Left ventricle myocardium superior (tissue), 1 donor: Measurements from ENCODE around the gene JMJD1C. TPM values are rescaled to one million over a fixed set of nuclear protein-coding genes. Genes with fewer than 3 reads are reported as not detected.
A peak's percentile ranks its signal among the peaks of the same experiment; 100 is the strongest.

Source experiments
- ATAC-seq: fragments of 200-7000 bp; cut with Tn5 transposase; one replicate; pipeline ENCODE4 v1.9.1; 2020; ENCODE audit warnings: mild to moderate bottlenecking, moderate library complexity
- DNase-seq: peaks from one replicate; pipeline ENCODE4 v3.0.0-alpha.2; 2020
- intact Hi-C: fragments of 100-400 bp; cut with micrococcal nuclease; formaldehyde crosslinking; loops from one replicate; pipeline ENCODE4 v1.11.0; 2022
- total RNA-seq: library from RNA; stranded (reverse); fragmentation: NEBNext Ultra II Directional; extraction: Animal tissue kit (Norgen Biotek cat#: 25700); gene quantifications from one replicate; pipeline ENCODE4 v1.2.1, GENCODE V29; 2021
- donor health status: DM: no; HTN: yes; CAD: no; lungs with severe emphysema.

Gene JMJD1C
- total RNA-seq, 1 donor from 2014 or later = 32.7 TPM

- DNase-seq = no peak
- intact Hi-C loops = no loop called here
- no peak for ATAC-seq
Observed at GRCh38 chr10:63275094-63275493, 190.7 kb downstream of the JMJD1C start.

GRCh38 chr10:63273577-63273976 lies 192.2 kb downstream of the JMJD1C start:
- ATAC-seq = no peak
- DNase-seq = no peak
- intact Hi-C loops = no loop called here

- peak; percentile 58 for DNase-seq
- peak; percentile 97 for ATAC-seq
- intact Hi-C loops = loop anchor here (5.0 kb wide), 1 partner anchor 37 kb away; no protein-coding TSS in a partner anchor
Observed at GRCh38 chr10:63268798-63269503, 196.8 kb downstream of the JMJD1C start.

- no peak for ATAC-seq
- intact Hi-C loops = loop anchor here (5.0 kb wide), 1 partner anchor 36 kb away; no protein-coding TSS in a partner anchor
- no peak for DNase-seq
Observed at GRCh38 chr10:63268149-63268797, 197.5 kb downstream of the JMJD1C start.

- intact Hi-C loops = loop anchor here (5.0 kb wide), 1 partner anchor 35 kb away; no protein-coding TSS in a partner anchor
- no peak for DNase-seq
- ATAC-seq = peak; percentile 32
Observed at GRCh38 chr10:63267414-63268148, 198.2 kb downstream of the JMJD1C start.

GRCh38 chr10:63266391-63267316 lies 199.1 kb downstream of the JMJD1C start:
- ATAC-seq (no peak), DNase-seq (no peak)
- intact Hi-C loops = loop anchor here (5.0 kb wide), 1 partner anchor 34 kb away; no protein-coding TSS in a partner anchor

- intact Hi-C loops = loop anchor here (5.0 kb wide), 1 partner anchor 33 kb away; no protein-coding TSS in a partner anchor
- DNase-seq (no peak), ATAC-seq (no peak)
Observed at GRCh38 chr10:63265683-63266235, 200.0 kb downstream of the JMJD1C start.

- intact Hi-C loops = loop anchor here (5.0 kb wide), 1 partner anchor 33 kb away; no protein-coding TSS in a partner anchor
- ATAC-seq = no peak
Observed at GRCh38 chr10:63265222-63265617, 200.6 kb downstream of the JMJD1C start.

GRCh38 chr10:63264617-63265221 lies 201.1 kb downstream of the JMJD1C start:
- intact Hi-C loops = loop anchor here (5.0 kb wide), 1 partner anchor 32 kb away; no protein-coding TSS in a partner anchor
- no peak for DNase-seq
- no peak for ATAC-seq

More at GRCh38 chr10:63265222-63265617, 200.6 kb downstream of the JMJD1C start:
- no peak for DNase-seq

GRCh38 chr10:63262430-63263073 lies 203.2 kb downstream of the JMJD1C start:
- intact Hi-C loops = no loop called here
- ATAC-seq (no peak), DNase-seq (no peak)

- ATAC-seq (no peak), DNase-seq (no peak)
Observed at GRCh38 chr10:63261496-63261895, 204.3 kb downstream of the JMJD1C start.

GRCh38 chr10:63260860-63261251 lies 204.9 kb downstream of the JMJD1C start:
- no peak for DNase-seq
- no peak for ATAC-seq
- intact Hi-C loops = no loop called here

More at GRCh38 chr10:63261496-63261895, 204.3 kb downstream of the JMJD1C start:
- intact Hi-C loops = no loop called here

- no peak for DNase-seq
- ATAC-seq = no peak
- intact Hi-C loops = no loop called here
Observed at GRCh38 chr10:63260103-63260859, 205.5 kb downstream of the JMJD1C start.

- DNase-seq (no peak), ATAC-seq (no peak)
- intact Hi-C loops = no loop called here
Observed at GRCh38 chr10:63258920-63259678, 206.7 kb downstream of the JMJD1C start.

- intact Hi-C loops = no loop called here
- DNase-seq (no peak), ATAC-seq (no peak)
Observed at GRCh38 chr10:63257778-63258177, 208.0 kb downstream of the JMJD1C start.
